Fibroblast of skin of scalp (primary cell): Measurements from ENCODE around the gene FOXC2.

Source experiments
- DNase-seq: peaks from one replicate; pipeline ENCODE4 v3.0.0-alpha.2; 2013

The FOXC2 gene

GRCh38 chr16:86533767-86534351 lies 32.8 kb upstream of the FOXC2 start:
- no peak for DNase-seq

DNA sequence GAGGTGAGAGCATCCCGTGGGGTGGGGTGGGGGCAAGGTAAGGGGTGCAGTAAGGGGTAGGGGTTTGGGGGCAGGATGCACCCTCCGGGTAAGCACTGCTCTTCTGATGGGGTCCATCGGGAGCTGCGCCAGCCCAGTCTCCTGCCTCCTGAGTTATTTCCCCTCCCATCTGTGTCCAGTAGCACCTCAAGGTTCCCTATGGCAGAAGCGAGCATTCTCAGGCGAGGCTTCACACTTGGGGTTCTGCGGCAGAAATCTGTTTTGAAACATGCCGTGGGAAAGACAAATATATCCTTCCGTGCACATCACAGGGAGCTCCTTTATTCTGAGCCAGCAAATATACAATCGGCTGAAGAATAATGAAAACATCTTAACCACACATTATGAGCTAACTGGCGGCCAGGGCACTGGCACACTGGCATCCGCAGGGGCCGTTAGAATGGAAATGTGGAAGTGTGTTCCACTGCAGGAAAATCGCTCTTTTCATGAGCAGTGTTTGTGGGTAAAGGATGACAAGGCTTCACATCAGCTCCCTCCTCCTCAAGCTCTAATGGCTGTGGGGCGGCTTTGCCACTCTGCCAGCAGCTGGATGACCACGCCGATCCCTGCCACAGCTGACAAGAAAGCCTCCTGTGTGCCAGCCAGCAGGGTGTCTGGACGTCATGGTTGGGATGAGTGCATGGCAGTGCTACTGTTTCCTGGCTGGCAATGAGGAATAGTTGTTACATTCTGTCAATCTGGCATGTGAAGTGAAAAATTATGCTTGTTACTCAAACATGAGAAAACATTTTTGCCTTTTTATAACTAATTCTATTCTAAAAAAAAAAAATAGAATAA lies 31.6 kb upstream of the FOXC2 start:
- DNase-seq = no peak

DNA sequence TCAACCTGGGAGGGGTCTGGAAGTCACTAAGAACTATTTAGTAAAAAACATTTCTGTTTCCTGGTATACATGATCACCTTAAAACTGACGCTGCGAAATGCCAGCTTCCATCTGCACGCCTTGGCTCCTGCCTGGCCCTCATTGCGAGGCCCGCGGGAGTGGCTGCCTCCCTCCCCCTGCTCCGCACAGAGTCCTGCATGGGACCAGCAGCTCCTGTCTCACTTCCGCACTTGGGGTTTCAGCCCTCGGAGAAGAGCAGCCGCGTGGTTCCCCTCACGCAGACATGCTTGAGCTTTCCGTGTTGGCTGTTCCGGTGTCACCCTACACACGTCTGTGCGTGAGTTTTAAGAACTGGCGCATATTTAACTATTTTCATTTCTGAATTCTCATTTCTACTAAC lies 30.0 kb upstream of the FOXC2 start:
- DNase-seq = no peak

DNA sequence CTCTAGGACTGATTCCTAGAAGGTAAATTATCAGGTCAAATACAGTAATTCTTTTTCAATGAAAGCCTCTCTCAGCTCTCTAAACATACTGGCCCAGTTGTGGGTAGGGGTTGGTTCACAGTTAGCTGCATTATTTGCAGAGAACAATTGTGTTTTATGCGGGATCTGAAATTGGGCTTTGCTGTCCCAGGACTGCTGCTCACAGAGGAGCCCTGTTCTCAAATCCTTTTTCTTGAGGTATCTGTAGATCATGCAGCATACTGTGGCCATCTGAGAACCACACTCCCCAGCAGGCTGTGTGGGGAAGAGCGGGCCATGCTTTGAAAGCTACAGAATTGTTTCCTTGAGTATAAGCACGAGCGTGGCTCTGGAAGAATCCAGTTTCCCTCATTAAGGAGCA lies 29.1 kb upstream of the FOXC2 start:
- no peak for DNase-seq

DNA sequence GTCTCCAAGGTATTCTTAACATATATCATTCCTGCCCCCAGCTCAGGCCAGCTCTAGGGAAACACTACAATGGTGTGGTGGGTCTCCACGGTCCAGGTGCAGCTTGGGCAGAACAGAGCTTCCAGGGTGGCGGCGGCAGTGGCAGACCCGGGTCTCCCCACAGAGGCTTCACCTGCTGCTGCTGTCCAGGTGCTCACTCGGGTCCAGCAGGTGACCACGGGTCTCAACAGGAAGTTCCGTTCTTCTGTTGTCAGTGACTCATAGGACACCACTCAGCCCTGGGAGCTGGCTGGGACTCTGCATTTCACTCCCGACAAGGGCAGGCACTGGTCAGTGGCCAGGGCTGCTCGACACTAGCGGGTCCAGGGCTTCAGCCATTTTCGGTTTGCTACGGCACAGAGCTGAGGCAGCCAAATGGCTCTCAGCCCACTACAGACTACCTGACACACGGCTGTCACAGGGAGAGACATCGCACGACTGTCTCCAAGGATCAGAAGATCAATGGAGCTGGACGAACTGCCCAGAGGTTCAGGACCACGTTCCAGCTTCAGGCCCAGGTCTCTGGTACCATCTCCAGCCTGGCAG lies 28.3 kb upstream of the FOXC2 start:
- no peak for DNase-seq

DNA sequence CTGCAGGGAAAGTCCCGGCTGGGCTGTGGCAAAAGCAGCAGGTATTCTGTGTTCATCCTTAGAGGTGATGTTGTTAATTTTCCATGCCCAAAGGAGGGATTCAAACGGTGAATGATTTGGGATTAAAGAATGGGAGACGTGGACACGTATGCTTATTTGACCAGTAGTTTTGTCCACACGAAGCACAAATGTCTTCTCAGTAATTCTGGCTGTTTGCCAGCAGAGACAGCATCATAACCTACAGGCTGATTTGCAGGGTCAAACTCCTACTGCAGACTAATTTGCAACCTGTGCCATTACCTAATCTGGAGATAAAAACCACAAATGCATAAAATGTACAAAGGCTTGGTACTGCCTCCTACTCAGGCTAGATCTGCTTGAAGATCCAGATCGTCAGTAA lies 25.7 kb upstream of the FOXC2 start:
- DNase-seq = no peak

DNA sequence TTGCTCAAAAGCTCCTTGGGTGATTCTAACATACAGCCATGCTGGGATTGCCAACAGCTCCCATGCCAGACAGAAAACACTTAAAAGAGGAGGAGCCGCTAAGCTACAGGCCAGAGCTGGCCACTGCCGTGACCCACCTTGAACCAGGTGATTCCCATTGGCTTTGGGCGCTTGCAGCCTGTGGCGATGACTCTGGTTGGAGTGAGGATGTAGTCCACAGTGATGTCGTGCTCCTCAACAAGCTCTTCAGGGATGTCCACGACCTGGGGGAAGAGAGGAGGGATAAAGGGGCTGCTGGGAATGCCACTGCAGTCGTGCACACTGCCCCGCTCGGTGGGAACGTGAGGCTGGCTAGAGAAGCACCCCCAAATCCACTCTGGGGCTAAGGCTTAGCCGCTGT lies 25.1 kb upstream of the FOXC2 start:
- no peak for DNase-seq

- no peak for DNase-seq
These were observed 23.6 kb upstream of the FOXC2 start for GRCh38 chr16:86542756-86543750.

- DNase-seq = no peak
These were observed 21.1 kb upstream of the FOXC2 start for GRCh38 chr16:86545481-86545880.

DNA sequence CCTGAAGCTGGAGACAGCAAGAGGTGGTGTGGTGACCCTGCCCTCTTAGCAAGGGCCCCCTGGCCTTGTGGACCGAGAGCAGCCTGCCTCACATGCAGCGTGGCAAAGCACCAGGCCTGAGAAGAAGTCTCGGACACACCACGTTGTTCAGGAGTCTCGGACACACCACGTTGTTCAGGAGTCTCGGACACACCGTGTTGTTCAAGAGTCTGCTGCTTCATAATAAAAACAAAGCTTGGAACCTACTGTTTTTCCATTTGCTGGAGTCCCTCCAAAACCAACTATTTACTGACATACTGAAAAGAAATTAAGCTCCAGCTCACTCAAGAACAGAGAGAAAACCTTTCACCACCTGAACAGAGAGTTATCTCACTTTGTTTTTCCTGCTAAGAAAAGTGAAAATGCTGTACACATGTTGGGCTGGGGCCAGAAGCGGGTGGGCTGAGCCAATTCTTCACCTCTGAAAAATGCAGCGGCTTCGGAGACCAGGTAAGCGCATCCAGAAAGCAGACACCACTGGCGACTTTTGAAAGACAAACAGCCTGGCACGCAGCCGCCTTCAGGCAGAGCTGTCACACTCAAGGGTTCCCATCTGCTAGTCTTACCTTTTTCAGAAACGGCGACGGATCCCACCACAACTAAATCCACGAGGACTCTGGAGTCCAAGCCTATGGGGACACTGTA lies 20.5 kb upstream of the FOXC2 start:
- DNase-seq = no peak

GRCh38 chr16:86546638-86547013 lies 20.0 kb upstream of the FOXC2 start:
- DNase-seq = no peak

DNA sequence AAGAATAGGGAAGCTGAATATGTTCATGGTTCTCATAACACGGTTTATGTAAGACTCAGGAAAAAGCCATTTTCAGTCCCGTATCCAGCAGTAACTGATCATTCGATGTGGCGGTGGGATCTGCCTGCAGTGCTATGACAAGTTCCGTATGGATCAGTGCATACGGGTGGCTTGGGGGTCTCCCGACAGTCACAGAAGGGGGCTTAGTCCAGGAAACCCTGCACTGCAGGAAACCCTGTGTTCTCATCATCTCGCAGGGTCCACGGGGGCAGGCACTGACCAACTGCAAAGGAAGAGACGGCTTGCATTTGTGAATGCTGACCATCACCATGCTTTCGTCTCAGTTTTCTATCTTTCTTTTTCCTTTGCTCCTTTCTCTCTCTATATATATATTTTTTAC lies 19.3 kb upstream of the FOXC2 start:
- DNase-seq = no peak

GRCh38 chr16:86549076-86549892 lies 17.3 kb upstream of the FOXC2 start:
- no peak for DNase-seq

- no peak for DNase-seq
These were observed 16.8 kb upstream of the FOXC2 start for GRCh38 chr16:86549893-86550190.

- no peak for DNase-seq
These were observed 16.3 kb upstream of the FOXC2 start for GRCh38 chr16:86550281-86550680.

- DNase-seq = no peak
These were observed 13.3 kb upstream of the FOXC2 start for GRCh38 chr16:86553356-86553755.

- DNase-seq = no peak
These were observed 12.1 kb upstream of the FOXC2 start for GRCh38 chr16:86554599-86554916.

DNA sequence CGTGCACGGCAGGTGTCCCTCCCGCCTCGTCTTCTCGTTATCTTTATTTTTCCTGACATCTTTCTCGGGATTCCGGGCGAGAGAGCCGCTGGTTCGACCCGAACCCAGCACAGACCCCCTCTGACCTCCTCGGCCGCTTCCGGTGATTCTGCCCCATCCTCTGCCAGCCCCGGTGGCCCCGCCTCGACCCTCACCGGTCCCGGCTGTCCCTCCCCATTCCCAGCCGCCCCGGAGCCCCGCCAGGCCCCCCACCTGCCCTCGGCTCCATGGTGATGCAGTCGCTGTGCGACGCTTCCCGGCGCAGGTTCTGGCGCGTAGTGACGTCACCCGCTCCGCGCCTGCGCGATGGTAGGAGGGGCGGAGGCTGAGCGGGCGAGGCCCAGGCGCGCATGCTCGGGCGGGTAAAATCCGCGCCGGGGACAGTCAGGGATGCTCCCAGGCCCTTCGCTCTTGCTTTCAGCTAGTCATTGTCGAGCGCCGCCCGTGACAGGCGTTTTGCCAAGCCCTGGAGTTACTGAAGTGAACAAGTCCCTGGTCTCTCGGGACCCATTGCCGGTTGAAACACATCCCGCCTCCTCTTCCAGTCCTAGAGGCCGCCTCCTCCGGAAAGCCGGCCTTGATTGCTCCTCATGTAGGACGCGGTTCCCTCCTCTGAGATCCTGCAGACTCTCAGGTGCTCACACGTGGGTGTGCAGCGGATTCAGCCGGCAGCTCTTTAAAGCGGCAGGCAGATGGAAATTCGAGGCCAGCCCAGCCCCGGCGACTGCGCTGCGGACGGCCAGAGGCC lies 11.5 kb upstream of the FOXC2 start, which contains the start of gene MTHFSD:
Gene MTHFSD, minus strand, starts transcription at position 319 of the 787 bp plus-strand sequence. Its CDS starts 51 bp downstream, at position 268.
- peak; percentile 94 for DNase-seq

DNA sequence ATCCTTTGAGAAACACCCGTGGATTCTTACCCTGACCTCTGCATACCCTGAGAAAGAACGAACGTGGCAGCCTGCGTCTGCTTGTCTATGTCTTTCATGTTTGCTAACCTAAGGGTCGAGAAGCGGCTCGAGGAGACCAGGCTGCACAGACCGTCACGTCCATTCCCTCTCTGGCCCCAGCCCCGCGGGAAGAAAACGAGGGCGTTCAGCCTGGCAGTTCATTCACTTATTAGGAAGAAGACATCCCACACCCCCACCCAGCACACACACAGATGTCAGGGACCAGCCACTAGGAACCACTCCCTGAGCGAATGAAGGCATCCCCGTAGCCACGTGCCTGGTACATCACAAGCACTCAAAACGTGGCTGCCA lies 10.9 kb upstream of the FOXC2 start:
- DNase-seq = no peak

DNA sequence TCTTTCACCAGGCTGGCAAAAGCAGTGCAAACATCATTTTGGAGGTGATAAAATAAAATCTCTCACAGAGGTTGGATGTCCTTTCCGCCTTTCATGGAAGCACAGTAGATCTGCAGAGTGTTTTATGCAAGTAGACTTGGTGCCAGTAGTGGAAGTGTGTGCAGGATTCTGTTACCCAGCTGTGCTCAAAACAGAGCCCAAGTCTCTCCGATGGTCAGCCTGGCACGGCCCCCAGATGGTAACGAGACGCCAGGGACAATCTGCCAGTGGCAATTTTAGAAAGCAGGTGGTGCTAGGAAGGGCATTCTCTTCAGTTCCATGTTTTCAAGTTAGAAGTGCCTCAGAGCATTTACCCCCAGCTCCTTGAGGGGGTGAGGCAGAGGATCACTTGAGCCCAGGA lies 10.1 kb upstream of the FOXC2 start:
- no peak for DNase-seq

- DNase-seq = no peak
These were observed 9.0 kb upstream of the FOXC2 start for GRCh38 chr16:86557587-86557986.
